HG02970 (cell line): Measurements from ENCODE around the gene GEN1.

ENCODE experiments used
- ATAC-seq: cut with Tn5 transposase; IDR thresholded peaks from one replicate; pipeline ENCODE4 v1.9.1; 2021; ENCODE audit warnings: mild to moderate bottlenecking, moderate library complexity, moderate number of reproducible peaks; ENCODE audit not compliant: unreplicated experiment, low FRiP score

The GEN1 gene, protein sequence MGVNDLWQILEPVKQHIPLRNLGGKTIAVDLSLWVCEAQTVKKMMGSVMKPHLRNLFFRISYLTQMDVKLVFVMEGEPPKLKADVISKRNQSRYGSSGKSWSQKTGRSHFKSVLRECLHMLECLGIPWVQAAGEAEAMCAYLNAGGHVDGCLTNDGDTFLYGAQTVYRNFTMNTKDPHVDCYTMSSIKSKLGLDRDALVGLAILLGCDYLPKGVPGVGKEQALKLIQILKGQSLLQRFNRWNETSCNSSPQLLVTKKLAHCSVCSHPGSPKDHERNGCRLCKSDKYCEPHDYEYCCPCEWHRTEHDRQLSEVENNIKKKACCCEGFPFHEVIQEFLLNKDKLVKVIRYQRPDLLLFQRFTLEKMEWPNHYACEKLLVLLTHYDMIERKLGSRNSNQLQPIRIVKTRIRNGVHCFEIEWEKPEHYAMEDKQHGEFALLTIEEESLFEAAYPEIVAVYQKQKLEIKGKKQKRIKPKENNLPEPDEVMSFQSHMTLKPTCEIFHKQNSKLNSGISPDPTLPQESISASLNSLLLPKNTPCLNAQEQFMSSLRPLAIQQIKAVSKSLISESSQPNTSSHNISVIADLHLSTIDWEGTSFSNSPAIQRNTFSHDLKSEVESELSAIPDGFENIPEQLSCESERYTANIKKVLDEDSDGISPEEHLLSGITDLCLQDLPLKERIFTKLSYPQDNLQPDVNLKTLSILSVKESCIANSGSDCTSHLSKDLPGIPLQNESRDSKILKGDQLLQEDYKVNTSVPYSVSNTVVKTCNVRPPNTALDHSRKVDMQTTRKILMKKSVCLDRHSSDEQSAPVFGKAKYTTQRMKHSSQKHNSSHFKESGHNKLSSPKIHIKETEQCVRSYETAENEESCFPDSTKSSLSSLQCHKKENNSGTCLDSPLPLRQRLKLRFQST

DNA sequence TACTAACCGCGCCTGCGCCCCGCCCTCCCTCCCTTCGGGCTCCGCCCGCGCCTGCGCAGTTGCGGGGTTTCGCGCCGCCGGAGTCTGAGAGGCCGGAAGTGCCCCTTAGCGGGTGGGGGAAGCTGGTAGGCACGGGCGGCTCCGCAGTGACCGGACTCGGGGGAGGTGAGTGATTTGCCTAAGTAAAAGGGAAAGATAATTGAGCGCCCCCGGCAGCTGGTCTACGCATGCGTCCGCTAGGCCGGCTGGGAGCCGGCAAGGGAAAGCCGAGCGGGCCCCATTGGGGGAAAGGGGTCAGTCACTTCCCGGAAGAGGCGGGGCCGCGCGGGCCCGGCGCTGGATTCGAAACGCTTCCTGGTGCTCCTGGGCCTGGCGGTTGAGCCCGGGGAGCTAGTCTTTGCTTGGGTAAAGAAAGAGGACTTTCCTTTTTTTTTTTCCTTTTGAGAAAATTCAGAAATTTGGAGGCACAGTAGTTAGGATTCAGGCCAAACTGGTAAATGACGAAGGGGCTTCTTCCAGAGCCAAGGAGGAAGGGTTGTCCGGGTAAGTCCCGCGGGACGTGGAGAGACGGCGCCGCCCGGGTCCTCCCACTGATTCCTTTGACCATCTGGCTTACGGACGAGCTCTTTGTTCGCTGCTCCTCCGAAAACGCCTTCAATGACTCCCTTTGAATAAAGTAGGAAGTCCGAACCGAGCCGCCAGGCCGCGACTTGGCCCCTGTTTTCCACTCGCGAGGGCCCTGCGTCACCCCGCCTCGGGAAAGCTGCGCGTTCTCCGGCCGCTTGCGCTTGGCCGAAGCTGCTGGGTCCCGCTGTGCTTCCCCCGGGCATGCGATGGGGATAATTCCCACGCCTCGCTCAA, at the start of gene GEN1, which contains the start of gene SMC6:
Gene GEN1, plus strand, starts transcription at position 336 of the 861 bp plus-strand sequence. CDS start 5,806 bp downstream, outside the sequence.
Gene SMC6, minus strand, starts transcription at position 8 of the 861 bp plus-strand sequence. CDS start 7,864 bp downstream, outside the sequence.
- ATAC-seq: peak; percentile 78

DNA sequence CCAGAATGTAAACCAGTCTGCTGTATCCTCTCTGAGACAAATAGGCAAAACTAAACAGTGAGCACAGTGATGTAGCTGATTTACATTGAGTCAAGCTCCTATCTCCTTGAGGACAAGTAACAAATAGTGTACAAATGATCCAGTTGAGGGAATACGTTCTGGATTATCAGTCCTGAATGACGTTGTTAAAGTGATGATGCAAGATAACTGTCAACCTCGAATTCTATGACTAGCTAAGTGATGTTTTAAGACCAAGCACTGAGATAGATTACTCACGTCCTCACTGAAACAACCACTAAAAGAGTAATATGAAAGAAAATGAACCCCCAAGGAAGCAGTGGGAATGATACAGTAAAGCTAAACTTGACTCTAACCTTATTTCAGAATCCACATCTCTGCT, 47.1 kb upstream of the GEN1 start:
- ATAC-seq: no peak

GRCh38 chr2:17708501-17708900, 45.4 kb upstream of the GEN1 start:
- no peak for ATAC-seq

DNA sequence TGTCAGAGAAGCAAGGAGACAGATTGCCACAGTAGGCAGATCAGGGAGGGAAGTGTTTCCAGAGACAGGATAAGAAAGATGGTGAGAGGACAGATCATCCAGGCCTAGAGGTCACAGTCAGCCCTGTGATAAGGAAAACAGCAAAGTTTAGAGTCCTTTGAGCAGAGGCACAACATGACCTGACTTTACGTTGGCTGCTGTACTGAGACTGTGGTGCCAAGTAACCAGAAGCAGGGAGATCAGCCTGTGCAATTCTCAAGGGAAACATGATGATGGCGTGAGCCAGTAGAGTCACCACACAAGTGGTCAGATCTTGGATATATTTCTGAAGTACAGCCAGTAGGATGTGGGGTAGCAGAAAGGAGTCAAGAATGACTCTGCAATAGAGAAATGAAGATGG, 44.0 kb upstream of the GEN1 start:
- no peak for ATAC-seq

DNA sequence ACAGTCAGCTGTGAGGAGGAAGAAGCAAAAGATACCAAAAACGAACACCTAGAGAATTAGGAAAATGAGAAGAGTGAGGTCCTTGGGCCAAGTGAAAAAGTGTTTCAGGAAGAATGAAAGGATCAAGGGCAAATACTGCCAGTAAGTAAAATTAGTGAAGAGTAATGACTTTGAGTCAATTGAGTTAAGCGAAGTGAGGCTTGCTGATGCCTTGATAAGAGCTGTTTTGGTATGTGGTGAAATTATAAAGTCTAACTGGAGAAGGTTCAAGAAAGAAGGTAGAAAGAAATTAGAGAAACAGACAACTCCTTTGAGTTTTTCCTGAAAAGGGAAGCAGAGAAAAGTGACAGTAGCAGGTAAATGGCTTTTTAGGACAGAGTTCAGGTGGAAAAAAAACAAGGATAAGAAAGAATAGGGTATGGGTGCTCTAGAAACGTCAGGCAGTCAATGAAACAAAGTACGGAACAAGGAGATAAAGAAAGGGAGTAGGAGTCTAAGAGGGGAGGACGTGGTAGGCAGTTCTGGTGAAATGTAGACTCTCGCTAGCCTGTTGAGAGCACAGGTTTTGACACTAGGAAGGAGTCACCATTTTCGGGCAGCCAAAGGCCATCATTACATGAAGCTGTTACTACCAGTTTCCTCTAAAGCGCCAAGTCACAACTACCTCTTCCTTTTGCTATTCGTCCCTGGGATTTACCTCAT, 43.2 kb upstream of the GEN1 start:
- ATAC-seq: no peak

GRCh38 chr2:17713291-17713690, 40.6 kb upstream of the GEN1 start:
- no peak for ATAC-seq

- ATAC-seq: no peak
Measured at GRCh38 chr2:17717666-17718065, 36.3 kb upstream of the GEN1 start.

DNA sequence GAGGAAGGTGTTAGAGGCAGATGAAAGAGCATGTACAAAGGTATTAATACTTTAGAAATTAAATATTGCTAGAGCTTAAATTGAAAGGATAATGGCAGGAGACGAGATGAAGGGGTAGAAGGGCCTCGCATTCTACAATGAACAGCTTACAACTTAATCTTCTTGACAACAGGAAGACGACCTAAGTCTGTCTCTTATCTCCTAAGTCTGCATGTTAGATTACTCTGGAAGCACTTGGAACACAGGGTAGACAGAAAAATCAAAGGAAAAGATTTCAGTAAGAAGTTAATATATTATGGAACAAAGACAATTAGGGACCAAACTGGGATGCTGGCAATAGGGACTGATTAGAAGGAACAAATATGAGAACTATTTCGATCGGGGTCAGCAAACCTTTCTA, 35.2 kb upstream of the GEN1 start:
- no peak for ATAC-seq

DNA sequence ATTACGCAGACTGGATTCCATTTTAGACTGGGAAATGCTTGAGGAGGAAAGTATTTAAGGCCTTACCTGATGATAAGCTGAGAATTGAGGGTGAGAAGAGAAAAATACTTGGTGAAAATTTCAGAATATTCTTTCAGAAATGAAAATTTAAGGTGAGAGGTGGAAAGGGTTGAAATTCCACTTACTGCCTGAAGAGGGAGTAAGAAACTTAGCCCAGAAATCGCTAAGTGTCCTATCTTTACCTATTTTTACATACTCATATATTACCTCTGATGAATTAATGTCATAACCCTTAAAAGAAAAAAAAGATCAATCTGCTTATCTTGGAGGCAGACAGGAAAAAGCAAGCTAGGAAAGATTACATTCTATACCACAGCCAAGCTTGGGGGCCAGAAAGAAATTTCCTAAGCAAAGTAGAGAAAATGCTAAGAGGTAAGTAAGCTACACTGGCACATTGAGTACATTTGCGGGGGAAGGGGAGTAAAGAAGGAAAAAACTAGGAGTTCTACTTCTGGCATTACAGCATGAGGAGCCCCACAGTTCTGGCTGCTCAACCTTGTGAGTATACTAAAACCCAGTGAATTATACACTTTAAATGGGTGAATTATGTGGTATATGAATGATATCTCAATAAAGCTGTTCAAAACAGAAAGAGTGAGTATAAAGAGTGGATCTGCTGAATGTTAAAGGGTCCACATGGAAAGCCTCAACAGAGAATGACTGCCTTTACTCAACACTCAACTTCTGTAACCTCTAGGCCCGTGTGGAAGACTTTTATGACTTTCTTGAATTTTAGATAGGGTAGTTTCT, 34.2 kb upstream of the GEN1 start:
- ATAC-seq: no peak

DNA sequence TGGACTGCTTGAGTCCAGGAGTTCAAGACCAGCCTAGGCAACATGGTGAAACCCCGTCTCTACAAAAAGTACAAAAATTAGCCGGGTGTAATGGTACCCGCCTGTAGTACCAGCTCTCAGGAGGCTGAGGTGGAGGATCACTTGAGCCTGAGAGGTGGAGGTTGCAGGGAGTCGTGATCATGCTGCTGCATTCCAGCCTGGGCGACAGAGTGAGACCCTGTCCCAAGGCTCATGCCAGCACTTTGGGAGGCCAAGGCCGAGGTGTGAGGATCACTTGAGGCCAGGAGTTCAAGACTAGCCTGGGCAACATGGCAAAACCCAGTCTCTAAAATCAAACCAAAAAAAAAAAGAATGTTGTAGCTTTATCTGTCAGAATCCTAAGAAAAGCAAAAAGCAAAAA, 25.7 kb upstream of the GEN1 start:
- no peak for ATAC-seq

DNA sequence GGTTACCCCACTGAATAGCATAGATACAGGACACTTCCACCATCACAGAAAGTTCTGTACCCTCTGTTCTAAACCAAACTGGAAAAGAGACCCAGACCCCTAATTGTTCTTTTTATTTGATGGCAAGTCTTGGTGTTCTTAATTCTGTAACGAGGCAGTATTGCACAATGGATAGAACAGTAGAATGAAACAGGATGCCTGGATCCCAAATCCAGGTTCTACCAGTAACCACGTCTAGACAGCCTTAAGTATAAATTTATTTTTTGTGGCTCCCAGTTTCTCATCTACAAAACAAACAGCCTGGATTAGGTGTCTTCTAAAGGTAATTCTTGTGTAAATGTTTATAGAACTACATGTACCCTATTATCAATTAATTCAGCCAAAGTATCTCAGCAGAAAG, 24.1 kb upstream of the GEN1 start:
- no peak for ATAC-seq

- no peak for ATAC-seq
Measured at GRCh38 chr2:17733599-17733998, 20.3 kb upstream of the GEN1 start.

DNA sequence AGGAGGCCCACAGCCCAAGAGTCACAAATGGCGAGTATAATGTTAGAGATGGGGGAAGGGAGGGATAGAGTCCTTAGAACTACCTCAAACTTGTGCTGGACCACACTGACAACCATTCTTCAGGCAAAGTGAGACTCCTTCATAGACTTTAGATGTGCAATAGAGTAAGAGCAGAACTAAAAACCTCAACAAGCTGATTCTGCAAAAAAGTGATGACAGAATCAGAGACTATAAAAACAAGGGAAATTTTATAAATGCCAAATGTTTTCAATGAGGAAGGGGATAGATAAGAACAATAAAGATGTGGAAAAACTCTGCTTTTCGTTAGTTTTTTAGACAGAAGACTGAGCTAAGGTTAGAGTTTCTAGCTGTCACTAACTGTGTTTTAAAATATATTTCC, 18.1 kb upstream of the GEN1 start:
- no peak for ATAC-seq

DNA sequence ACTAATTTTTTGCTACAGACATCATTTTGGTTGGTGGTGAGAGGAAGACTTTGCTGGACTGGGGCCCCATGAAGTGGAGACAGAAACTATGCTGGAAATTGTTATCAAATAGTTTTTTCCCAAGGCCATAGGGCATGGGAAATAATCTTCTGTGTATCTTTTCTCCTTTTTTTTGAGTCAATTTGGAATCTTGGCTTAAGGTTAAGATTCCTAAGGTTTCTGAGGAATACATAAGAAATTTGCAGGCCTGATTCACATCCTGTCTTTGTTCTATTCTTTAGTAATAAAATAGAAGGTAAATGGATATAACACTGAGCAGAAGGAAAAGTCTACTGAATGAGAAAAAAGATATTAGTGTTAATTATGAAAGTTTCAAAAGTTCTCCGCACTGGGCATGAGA, 16.9 kb upstream of the GEN1 start:
- no peak for ATAC-seq

GRCh38 chr2:17740203-17740602, 13.7 kb upstream of the GEN1 start:
- ATAC-seq: no peak

- ATAC-seq: no peak
Measured at GRCh38 chr2:17747684-17748452, 6.1 kb upstream of the GEN1 start.

DNA sequence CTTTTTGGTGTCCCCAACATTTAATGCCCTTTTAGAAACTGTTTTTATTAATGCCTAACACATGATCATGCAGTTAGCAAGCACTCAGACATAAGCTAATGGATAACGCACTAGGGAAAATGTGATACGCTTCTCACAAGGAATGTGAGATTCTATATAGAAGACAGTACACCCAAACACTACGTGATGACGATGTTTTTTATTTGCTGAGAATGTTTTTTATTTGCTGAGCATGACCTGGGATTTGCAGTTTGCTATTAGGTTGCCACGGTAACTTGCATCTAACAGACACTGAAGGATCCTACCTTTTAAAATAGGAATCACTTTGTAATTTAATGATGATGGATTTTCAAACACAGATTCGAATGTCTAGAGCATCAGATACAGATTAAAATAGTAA, 5.2 kb upstream of the GEN1 start:
- ATAC-seq: no peak

DNA sequence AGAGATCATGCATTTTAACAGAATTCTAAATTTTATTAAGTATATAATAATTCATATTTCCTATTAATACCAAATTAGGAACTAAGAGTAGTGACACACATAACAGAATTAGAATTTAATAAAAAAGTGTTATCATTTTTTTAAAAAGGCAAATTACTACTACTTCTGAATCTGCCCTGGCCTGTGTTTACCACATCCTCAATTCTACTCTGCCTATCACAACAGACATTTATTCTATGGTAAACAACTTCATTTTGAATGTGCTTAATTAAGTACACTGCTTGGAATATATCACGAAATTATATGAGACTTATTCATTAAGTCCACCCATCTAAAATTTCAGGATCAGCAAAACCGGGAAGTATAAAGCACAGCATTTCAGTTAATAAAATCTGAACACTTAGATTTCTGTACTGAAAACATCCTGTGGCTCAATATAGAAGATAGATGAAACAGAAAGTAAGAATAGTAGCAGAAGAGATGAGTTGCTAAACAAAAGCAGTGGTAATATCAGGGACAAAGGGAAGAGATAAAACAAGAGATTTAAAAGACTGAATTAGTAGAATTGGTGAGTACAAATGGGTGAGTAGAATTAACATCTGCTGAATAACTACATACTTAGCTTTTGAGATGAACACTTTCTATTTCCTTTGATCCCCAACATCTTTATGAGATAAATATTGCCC, 4.0 kb upstream of the GEN1 start:
- ATAC-seq: no peak
